ENCODE results near the gene CLDN1. TPM values are rescaled to one million over a fixed set of nuclear protein-coding genes. Genes with fewer than 3 reads are reported as not detected.

CLDN1 gene
- total and polyA plus RNA-seq, 2 of the 13 experiments (the other 11 are each of a cell fraction or from before 2014, with no cell fraction given) = 42.7 to 51.6 TPM

DNA sequence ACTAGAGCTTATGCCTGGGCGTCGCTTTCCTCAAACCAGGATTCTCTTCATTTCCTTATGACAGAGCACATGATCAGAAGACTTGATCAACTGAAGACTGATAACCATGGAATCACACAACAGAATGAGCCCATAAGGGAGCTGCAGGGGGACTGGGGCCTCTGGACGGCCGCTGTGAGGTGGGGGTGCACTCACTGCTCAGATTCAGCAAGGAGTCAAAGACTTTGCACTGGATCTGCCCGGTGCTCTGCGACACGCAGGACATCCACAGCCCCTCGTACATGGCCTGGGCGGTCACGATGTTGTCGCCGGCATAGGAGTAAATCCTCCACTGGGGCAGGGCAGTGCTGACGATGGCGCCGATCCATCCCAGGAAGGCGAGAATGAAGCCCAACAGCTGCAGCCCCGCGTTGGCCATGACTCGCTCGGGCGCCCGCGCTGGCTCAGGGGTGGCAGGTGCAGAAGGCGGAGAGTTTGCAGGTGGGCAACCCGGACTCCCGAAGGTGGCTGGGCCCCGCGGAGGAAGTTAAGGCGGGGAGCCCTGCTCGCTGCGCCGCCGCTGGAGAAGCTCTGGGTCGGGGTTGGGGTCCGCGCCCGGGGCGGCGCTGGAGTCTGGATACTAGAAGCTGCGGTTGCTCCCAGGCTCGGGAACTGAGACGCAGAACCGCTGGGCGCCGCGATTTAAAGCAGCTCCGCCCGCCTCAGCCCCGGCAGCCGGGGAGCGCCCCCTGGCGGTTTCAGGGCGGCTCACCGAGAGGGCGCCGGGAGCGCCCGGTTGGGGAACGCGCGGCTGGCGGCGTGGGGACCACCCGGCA lies at the start of gene CLDN1 (continued):
- TF ChIP-seq, protein P1, sequence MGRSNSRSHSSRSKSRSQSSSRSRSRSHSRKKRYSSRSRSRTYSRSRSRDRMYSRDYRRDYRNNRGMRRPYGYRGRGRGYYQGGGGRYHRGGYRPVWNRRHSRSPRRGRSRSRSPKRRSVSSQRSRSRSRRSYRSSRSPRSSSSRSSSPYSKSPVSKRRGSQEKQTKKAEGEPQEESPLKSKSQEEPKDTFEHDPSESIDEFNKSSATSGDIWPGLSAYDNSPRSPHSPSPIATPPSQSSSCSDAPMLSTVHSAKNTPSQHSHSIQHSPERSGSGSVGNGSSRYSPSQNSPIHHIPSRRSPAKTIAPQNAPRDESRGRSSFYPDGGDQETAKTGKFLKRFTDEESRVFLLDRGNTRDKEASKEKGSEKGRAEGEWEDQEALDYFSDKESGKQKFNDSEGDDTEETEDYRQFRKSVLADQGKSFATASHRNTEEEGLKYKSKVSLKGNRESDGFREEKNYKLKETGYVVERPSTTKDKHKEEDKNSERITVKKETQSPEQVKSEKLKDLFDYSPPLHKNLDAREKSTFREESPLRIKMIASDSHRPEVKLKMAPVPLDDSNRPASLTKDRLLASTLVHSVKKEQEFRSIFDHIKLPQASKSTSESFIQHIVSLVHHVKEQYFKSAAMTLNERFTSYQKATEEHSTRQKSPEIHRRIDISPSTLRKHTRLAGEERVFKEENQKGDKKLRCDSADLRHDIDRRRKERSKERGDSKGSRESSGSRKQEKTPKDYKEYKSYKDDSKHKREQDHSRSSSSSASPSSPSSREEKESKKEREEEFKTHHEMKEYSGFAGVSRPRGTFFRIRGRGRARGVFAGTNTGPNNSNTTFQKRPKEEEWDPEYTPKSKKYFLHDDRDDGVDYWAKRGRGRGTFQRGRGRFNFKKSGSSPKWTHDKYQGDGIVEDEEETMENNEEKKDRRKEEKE (IDR thresholded peaks at IDR 0.05) = no peak
- TF ChIP-seq ZKSCAN1 (IDR thresholded peaks at IDR 0.05; ENCODE audit: low read length) (no peak), ZNF3 (CRISPR knock-in tag; IDR thresholded peaks at IDR 0.05) (no peak), DNMT1 (CRISPR knock-in tag; IDR thresholded peaks at IDR 0.05) (no peak), HIVEP1 (CRISPR knock-in tag; IDR thresholded peaks at IDR 0.05) (peak; percentile 70; the same call in 1 of the 2 replicates), ZNF703 (CRISPR knock-in tag; IDR thresholded peaks at IDR 0.05; ENCODE audit: borderline replicate concordance) (no peak), STAT5B (CRISPR knock-in tag; IDR thresholded peaks at IDR 0.05) (no peak), HOXA9 (CRISPR knock-in tag; IDR thresholded peaks at IDR 0.05; ENCODE audit: borderline replicate concordance) (peak; percentile 45; the same call in 1 of the 2 replicates), ZNF432 (CRISPR knock-in tag; IDR thresholded peaks at IDR 0.05; ENCODE audit: borderline replicate concordance) (no peak), ZSCAN25 (CRISPR knock-in tag; IDR thresholded peaks at IDR 0.05) (no peak), FOXP1 (IDR thresholded peaks at IDR 0.05) (no peak), FOXP1 (CRISPR knock-in tag; IDR thresholded peaks at IDR 0.05) (no peak), SMARCE1 (IDR thresholded peaks at IDR 0.05; ENCODE audit: borderline replicate concordance) (no peak), ZNF160 (CRISPR knock-in tag; IDR thresholded peaks at IDR 0.05) (no peak; the same call in 1 of the 2 replicates), HNRNPLL (IDR thresholded peaks at IDR 0.05; ENCODE audit: low read depth, low read length, poor library complexity, severe bottlenecking) (peak; percentile 73), GATAD1 (CRISPR knock-in tag; IDR thresholded peaks at IDR 0.05) (no peak), GPN1 (CRISPR knock-in tag; IDR thresholded peaks at IDR 0.05; ENCODE audit: borderline replicate concordance) (no peak), POGZ (CRISPR knock-in tag; IDR thresholded peaks at IDR 0.05) (peak; percentile 80), ATRX (CRISPR knock-in tag; IDR thresholded peaks at IDR 0.05; ENCODE audit: borderline replicate concordance) (no peak), TARDBP (CRISPR knock-in tag; IDR thresholded peaks at IDR 0.05) (peak; percentile 84; the same call in 1 of the 2 replicates), GATA4 (IDR thresholded peaks at IDR 0.05; ENCODE audit: borderline replicate concordance, low read depth) (no peak), TGIF2 (CRISPR knock-in tag; IDR thresholded peaks at IDR 0.05) (peak; percentile 19; the same call in 1 of the 2 replicates), TBL1XR1 (IDR thresholded peaks at IDR 0.05; ENCODE audit: borderline replicate concordance, low read length, partially characterized antibody) (no peak), ETV5 (CRISPR knock-in tag; IDR thresholded peaks at IDR 0.05; ENCODE audit: borderline replicate concordance) (peak; percentile 17; the same call in 1 of the 2 replicates), ZNF350 (CRISPR knock-in tag; IDR thresholded peaks at IDR 0.05; ENCODE audit: borderline replicate concordance, low read depth) (peak; percentile 87)
- TF ChIP-seq, protein P2, sequence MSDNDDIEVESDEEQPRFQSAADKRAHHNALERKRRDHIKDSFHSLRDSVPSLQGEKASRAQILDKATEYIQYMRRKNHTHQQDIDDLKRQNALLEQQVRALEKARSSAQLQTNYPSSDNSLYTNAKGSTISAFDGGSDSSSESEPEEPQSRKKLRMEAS (IDR thresholded peaks at IDR 0.05) = peak; percentile 35; the same call in 1 of the 2 replicates
- TF ChIP-seq, protein P3, sequence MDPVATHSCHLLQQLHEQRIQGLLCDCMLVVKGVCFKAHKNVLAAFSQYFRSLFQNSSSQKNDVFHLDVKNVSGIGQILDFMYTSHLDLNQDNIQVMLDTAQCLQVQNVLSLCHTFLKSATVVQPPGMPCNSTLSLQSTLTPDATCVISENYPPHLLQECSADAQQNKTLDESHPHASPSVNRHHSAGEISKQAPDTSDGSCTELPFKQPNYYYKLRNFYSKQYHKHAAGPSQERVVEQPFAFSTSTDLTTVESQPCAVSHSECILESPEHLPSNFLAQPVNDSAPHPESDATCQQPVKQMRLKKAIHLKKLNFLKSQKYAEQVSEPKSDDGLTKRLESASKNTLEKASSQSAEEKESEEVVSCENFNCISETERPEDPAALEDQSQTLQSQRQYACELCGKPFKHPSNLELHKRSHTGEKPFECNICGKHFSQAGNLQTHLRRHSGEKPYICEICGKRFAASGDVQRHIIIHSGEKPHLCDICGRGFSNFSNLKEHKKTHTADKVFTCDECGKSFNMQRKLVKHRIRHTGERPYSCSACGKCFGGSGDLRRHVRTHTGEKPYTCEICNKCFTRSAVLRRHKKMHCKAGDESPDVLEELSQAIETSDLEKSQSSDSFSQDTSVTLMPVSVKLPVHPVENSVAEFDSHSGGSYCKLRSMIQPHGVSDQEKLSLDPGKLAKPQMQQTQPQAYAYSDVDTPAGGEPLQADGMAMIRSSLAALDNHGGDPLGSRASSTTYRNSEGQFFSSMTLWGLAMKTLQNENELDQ (CRISPR knock-in tag; IDR thresholded peaks at IDR 0.05; ENCODE audit: borderline replicate concordance) = no peak
